ENCODE results near the gene ERBB4.

The ERBB4 gene

GRCh38 chr2:212547716-212548454, 9.3 kb upstream of the ERBB4 start:
- H3K27ac ChIP-seq: peak overlapping the region; percentile 78
- TF ChIP-seq ZFX (IDR thresholded peaks at IDR 0.05; ENCODE audit: borderline replicate concordance): no peak
- no peak for TF ChIP-seq CTCF (IDR thresholded peaks at IDR 0.05)

- peak overlapping the region; percentile 78 for H3K27ac ChIP-seq
- TF ChIP-seq ZFX (IDR thresholded peaks at IDR 0.05; ENCODE audit: borderline replicate concordance): no peak
Measured at GRCh38 chr2:212546669-212547068, 8.1 kb upstream of the ERBB4 start.

GRCh38 chr2:212540341-212540740, 1.7 kb upstream of the ERBB4 start:
- no peak overlapping the region for H3K27ac ChIP-seq
- no peak for TF ChIP-seq CTCF (IDR thresholded peaks at IDR 0.05)
- no peak for TF ChIP-seq ZFX (IDR thresholded peaks at IDR 0.05; ENCODE audit: borderline replicate concordance)

GRCh38 chr2:212539072-212539880, 674 bp upstream of the ERBB4 start:
- TF ChIP-seq CTCF (IDR thresholded peaks at IDR 0.05) (no peak), ZFX (IDR thresholded peaks at IDR 0.05; ENCODE audit: borderline replicate concordance) (no peak)
- H3K27ac ChIP-seq: peak overlapping the region; percentile 56

- TF ChIP-seq ZFX (IDR thresholded peaks at IDR 0.05; ENCODE audit: borderline replicate concordance) (no peak), CTCF (IDR thresholded peaks at IDR 0.05) (no peak; the same call in 1 of the 2 replicates)
Measured at GRCh38 chr2:212537726-212538304, 787 bp downstream of the ERBB4 start.

GRCh38 chr2:212536817-212537725, 1.5 kb downstream of the ERBB4 start:
- TF ChIP-seq CTCF (IDR thresholded peaks at IDR 0.05) (no peak), ZFX (IDR thresholded peaks at IDR 0.05; ENCODE audit: borderline replicate concordance) (no peak)
- H3K27ac ChIP-seq: peak overlapping the region; percentile 56

More at GRCh38 chr2:212537726-212538304, 787 bp downstream of the ERBB4 start:
- peak overlapping the region; percentile 56 for H3K27ac ChIP-seq

All from 22Rv1 (cell line).